Measurements from ENCODE around the gene PRKACA.

PRKACA gene

GRCh38 chr19:14042659-14043608 is 74.6 kb downstream of the PRKACA start:
- peak; percentile 48 for DNase-seq
